ENCODE results near the gene BCOR.

Gene BCOR

DNA sequence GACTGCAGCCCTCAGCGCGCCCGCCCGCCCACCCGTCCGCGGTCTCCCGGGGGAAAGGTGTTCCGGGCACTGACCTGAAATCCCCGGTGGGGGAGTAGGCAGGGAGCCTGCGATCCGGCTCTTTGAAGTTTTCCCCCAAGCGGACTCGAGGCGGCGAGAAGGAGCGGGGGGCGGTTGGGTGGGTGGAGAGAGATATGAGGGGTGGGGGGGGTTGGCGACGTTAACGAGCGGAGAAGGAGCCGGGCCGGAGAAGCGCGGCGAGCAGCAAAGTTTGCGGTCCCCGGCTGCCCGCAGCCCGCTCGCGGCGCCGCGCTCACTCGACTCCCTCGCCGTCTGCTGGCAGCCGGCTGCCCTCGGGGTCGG is 636 bp downstream of the BCOR start:
- no peak for DNase-seq

DNA sequence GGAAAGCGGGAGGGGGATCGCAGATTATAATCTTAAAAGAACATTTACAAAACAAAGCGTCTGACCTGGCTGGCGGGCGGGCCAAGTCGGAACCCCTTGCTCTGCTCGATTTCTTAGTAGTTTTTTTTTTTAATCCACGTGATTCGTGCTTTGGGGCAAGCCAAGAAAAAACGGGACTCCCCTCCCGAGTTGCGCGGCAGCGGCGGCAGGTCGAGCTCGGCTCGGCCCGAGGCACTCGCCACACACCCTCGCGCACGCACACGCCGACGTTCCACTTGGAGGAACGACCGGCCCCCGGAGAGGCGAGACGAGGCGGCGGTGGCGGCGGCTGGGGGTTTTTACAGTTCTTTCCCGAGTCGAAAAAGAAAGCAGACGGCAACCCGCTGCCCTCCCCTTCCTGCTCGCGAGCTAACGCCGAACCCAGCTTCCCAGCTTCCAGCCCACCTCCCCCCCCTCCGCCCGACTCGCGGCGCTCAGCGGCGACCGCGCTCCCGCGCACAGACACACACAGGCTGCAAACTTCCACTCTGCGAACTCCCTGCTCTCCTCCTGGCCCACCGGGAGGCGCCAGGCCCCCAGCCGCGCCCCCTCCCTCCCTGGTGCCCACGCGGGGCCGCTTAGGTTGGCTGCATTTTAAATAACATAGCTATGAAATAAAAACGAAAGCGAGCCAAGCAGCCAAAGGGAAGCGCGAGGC is 1.2 kb downstream of the BCOR start:
- DNase-seq, result no peak

DNA sequence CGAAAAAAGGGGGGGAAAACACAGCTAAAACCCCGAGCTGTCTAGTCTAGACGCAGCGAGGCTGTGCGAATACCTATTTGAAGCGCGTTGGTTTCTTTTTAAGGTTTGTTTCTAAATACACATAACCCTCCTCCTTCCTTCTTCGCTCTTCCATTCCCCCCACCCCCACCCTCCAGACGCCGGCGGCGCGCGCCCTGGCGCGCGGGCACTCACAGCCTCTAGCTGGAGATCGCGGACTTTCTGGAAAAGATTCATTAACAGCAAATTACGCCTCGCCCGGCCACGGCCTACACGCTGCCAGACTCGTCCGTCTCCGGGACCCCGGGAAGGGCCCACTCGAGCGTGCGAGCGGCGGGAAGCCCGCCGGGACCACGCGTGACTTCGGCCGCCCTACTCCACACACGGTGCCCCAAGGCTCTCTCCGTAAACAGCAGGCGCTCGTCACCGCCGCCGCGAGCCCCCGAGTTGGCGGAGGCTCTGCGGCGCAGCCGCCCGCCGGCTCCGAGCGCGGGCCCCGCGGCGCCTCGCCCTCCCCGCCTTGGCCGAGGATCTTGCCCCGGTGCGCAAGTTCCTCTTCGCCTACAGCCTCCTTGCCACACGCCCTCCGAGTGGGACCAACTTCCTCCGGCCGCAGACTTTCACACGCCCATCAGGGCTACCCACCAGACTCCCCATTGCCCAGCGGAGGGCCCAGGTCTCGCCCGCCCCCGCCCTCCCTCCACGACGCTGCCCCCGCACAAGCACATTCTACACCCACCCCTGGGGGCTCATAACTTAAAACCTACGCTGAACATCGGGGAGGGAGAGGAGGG is 2.0 kb downstream of the BCOR start:
- no peak for DNase-seq

DNA sequence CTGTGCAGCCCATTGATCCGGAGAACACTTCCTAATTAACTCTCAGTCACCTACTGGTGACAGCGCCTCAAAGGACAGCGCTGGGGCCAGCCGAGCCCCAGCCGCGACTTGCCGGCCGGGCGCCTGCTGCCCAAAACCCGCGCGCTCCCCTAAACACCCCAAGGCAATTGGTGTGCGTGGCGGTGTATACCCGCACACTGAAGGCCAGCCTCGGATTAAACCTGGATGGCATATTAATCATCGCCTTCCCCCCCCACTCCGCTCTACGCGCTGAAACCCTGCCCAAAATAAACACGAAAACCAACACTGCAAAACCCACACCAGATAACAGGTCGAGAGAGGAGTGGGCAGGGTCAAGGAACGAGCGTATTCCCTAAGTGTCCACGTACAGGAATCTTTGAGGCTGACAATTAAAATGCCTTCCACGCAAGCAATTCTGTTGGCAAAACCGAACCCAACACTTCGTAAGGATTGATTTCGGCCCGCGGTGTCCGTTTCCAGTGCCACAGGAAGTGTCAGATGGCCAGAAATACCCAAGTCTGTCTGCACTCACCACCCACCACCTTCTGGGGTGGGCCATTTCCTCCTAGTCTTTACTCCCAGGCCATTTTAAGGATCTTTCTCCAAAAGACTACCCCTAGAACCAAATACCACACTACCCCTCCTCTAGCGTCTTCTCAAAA is 2.7 kb downstream of the BCOR start:
- no peak for DNase-seq

DNA sequence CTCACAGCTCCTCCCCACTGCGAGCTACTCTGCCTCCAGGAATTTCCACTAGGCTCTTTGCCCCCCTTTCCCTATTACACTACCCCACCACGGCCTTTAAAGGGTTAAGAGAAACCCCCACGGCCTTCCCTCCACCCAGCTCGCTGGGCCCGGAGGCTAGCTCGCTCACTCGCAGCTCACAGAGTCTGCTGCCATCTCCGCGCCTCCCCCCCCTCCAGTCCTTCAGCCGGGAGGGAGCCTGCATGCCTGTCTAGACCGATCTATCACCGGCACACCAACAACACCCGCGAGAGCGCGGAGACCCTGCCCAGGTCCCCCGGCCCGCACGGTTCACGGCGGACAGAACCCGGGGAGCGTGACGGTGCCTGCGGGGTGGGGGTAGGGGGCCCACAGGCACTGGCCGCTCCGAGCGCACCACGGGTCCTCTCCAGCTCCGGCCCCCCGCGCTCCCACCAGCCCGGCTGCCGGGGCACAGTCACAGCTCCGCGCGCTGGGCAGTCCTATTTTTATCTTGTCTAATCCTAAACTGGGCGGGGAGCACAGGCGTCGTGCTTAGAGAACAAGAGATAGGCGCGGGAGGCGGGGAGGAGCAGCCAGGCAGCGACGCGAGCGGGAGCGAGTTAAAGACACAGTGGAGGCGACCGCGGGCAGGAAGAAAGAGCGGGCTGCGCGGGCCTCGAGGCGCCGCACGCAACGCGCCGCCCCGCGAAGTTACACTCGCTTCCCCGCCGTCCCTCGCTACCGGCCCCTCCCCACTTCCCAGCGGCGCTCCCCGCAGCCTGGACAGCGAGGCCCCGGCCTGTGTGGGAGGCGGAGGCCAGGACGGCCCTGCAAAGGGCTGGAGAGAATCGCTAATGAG is 3.5 kb downstream of the BCOR start:
- no peak for DNase-seq

DNA sequence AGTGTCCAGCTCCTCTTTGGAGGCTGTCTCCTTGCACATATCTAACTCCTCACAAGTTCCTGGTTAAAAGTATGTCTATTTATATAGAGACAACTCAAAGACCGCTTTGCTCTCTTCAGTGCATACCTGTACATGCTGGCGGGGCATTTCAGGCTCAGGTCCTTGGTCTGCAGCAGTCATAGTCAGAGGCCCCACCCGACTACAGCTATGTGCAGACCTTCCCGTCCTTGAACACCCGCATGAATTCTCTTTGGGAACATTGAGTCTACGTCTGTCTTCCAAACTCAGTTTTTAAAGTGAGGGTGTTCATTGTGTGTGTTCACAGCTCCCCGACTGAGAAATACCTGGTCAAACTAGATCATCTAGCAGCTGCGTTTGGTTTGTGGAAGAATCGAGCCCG is 4.2 kb downstream of the BCOR start:
- DNase-seq, result no peak

DNA sequence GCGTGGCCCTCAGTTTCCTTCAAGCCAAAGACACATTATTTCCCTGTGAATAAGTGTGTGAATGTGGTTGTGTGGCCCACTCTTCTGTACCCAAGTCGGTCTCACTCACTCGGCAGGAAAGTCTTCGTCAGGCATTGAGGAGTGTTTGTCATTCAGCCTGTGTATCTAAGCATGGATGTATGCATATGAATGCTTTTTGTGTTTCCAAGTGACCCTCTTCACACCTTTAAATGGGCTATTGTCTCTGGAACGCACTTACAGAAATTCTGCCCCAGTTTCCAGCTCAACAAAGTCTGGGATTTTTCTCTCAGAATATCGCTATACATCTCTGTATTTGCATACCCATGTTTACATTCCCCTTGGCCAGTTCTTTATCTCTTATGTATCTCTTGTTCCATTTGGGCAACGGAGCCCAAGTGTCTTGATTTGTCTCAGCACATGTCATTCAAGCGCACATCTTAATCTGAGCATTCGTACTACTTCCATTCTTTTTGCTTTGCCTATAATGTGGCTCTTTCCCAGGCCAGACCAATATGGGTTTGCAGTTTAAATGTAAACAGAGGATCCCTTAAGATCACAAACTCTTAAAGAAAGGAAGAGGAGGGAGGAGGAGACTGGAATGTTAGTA is 4.8 kb downstream of the BCOR start:
- DNase-seq, result no peak

DNA sequence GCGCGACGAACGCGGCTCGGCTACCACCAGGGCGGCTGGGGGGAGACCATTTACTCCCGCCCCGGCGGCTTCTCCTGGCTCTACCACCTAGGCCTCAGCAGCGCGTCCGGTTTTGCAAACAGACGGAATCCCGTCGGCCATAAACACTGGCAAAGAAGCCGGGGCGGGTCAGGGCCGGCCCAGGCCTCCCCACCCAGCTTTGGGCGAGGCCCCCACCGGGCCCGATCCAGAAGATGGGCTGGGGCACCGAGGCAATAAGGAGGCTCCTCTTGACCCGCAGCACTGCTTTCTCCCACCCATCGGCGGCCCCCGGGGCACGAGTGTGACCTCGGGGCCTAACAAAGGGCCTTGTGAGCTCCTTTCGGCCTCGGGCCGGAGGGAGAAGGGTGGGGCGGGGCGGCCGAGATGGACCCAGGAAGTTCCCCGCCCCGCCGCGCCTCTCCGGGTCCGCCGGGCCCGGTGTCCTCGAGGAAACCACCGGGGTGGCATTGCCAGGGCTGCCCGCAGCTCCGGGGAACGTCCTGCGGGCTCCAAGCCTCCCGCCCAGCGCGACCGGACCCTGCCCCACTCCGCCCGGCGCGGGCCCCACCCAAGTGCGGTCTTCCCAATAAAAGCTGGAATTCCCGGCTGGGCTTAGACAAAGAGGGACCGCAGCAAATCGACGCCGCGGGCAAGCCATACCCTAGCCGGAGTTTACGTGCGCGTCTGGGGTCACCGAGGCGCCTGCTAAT is 5.9 kb downstream of the BCOR start:
- DNase-seq, result no peak

DNA sequence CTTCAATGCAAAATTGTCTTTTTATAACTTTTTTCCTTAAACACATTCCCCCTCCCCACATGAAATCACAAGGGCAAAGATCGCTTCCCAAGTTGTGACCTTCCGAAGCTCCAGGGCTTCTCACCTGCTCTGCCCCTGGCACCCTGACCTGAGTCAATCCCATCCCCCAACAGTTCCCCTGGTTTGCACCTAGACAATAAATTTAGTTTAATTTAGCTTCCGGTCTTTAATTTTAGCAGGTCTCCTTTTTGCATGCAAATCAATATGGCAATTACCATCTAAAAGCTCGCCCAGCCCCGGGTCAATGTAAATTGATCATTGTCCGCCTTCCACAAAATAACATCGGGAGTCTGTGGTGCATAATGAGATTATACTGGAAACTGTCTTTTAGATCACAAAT is 6.8 kb downstream of the BCOR start:
- DNase-seq, result no peak

DNA sequence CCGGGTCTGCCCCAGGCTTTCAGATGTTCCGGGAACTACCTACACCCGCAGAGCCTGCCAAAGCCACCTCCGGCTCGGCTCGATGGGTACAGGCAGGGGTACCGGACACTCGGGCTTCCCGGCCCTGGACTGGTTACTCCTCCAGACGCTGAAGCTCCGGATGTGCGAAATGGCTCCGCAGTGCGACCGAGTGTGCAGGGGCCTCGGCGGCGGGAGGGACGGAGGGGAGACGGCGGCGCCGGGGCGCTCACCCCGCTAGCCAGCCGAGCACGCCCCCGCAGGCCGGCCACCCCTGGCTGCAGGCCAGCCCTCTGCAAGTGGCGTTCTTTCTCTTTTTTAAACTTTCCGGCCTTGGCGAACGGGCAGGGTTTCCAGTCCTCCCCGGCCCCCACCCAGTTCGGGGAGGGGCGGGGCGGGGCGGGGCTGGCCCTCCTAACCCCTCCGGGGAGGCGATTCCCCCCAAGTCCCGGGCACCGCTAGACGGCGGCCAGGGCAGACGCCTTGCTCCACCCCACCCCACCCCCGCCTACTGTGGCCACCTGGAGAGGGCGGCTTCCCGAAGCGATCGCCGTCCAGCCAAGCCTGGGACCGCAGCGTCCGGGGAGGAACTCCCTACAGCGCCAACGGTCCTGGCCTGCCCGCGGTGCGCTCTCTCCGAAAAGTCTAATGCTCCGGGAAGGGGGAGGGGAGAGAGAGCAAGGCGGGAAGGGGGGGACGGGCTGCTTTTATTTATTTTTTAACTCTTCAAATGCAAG is 7.5 kb downstream of the BCOR start:
- DNase-seq, result no peak

DNA sequence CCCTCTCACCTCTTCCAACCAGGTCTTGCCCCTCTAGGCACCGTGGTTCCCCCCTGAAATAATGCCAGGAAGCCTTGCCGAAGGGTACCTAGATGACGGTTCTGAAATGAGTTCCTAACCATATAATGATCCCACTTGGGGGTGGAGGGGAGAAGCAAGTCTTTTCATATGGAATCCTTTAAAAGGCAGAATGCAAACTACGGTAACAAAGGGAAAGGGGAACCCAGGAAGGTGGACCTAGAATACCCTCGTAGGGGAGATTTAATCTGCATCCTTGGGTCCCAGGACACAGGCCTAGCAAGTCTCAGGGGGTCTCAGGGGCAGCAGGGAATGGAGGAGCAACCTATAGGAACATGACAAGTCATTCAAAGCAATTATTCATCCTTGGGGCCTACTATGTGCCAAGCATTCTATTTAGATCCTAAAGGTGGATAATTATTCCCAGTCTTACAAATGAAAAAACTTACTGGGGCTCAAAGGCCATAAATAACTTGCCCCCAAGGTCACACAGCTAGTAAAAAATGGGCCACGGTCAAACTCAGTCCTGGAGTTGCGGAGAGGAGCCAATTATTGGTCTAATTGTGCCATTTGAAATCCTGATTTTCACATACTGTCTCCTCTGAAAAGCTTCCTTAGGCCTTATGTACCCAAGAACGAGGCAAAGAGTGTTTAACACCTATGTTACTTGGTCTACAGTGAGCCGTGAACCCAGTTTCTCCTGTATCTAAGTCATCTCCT is 8.8 kb downstream of the BCOR start:
- DNase-seq, result no peak

DNA sequence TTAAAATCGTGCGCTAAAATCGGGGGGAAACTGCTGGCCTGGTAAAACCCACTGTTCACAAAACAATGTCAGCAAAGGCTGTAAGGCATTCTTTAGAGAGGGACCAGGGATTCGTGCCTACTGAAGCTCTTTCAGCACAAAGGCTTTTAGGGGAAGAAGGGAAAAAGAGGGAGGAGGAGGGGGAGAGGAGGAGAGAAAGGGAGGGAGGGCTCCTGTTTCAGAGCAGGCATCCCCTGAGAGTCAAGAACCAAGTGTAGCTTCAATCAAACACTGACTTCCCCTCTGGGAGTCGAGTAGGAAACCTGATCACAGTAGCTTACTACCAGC is 9.5 kb downstream of the BCOR start:
- DNase-seq, result no peak

DNA sequence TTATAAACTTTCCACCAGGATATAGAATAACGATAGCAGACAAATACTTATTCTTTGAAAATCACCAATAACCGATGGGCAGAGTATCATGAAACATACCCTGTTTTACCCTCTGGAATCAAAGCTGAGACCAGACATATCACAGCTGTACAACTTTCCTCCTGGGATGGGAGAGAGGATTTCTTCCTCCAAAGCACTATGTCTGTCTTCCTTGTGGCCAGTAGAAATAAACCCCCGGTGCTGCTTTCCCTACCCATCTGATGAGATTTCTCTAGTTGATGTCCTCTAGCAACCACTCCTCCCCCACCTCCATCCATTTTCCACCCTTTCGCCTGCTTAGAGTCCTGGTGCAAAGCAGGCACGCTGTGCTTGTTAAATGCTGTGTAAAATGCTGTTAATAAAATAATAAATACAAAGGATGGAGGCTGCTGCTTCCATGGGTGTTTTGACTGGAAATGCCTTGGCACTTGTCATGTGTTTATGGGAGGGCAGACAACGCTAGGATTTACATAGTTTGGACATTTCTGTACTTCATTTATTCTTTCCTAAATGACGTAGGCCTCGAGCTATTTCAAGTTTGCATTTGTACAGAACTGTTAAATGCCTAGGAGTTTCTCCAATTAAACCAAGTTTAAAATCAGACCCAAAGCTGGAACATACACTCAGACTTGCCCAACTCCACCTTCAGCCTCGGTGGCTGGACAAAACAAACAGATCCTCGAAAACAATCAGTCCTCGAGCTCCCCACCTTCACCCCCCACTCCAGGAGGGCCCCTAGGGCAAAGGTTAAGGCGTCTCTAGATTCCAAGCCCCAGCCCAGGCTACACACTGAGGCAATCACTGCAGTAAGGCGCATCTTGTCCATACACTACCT is 10.1 kb downstream of the BCOR start:
- no peak for DNase-seq

DNA sequence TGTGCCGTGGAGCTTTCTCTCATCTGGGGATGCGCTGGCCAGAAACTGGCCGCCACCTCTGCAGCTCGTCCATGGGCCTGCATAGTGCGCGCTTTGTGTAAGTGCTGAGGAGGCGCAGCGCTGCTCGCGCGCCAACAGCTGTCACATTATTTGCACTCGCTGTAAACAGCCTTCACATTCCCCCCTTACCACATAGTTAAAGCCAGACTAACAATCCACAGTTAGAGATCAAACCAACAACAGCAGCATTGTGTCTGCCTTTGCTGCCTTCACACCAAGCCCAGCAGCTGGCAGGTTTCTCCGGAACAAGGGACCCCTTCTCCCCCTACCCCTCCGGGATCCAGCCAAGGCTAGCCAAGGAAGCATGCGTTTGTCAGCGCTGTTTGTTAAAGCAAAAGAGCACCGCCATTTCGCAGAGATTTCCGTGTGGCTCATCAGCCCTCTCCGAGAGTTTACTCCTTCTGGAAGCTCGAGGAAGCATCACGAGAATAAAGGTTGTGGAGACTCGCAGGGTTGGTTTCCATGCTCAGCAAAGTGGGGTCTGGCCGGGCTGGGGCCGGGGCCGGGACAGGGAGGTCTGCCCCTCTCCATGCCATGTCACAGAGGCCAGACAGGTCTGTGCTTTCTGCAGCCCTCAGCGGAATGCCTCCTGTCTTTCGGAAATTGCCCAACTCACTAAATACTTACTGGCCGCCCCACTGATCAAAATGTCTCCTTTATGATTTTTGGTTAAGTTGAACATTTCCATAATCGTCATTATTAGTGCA is 11.0 kb downstream of the BCOR start:
- DNase-seq, result no peak

DNA sequence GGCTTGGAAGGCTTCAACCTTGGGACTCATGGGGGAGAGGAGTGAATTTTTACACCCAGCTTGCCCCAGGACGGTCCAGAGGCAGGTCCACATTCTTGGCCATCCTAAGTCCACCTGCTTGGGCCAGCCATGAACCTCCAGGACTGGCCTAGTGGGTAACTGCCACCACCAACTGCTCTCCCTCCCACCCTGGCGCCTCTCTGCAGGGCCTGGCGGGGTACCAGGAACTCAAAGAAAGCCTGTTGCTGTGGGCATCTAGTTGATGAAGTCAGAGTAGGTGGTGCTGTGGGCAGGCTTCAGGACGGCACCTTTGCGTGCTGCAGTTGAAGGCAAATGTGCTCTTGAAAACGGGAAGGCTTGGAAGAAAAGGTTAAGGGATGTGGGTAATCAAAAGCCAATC is 12.0 kb downstream of the BCOR start:
- DNase-seq, result no peak

DNA sequence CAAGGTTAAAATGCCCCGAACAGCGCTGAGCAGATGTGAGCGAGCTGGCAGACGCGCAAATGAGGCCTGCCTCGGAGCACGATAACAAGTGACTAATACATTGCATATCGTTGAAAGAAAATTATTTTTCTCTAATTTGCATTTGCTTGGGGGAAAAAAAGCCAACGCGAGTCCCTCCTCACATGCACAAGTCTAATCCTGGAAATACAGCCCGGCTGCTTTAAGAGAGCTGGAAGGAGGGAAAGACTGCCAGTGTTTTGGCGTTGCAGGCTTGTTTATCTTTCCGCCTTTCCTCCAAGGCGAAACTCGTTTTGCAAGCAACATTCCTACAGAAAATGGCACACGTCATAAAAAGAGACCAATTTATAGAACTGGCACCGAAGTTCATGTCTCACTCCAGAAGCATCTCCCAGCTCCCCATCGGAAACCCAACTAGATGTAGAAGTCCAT is 12.6 kb downstream of the BCOR start:
- DNase-seq, result no peak

DNA sequence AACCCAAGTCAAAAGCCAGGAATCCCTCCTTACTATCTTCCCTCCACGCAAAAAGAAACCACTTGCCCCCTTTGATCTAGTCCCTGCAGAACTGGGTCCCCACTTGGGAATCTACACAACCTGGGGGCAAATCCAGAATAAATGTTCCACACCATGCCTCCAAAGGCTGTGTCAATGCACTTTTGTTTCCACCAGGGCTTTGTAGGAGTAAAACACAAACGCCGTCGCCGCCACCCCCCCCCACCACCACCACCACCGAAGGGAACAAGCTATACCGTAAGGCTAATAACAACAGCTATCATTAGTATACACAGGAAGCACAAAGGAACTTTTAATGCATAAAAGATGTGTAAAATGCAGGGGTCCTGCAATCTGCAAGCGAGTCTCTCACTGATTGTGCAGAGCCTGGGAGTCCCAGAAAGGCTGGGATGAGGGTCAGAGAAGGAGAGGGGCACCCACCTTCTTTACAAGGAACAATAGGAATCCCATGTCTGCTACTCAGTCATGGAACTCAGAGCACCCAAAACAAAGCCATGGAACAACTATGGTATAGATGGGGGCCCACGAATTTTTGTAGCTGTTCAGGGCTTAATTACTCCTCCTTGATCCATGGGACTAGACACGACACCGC is 13.2 kb downstream of the BCOR start:
- no peak for DNase-seq

DNA sequence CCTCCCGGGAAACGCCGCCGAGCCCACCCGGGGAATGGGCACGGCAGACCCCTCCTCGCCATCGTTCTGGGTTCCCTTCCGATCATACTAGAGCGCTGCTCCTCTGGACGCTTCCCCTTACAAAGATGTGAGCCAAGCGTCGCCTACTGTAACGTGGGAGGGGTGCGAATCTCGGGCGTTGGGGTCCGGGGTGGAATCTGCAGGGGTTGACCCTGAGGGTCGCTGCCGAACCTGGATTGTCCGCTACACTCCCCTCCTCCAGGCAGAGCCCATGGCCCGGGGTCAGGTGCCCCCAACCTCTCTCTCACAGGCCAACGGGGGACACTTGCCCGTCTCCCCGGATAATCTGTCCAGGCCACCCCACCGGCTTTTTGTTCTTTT is 13.8 kb downstream of the BCOR start:
- no peak for DNase-seq

Data from SW 1271 (cell line).